ENCODE measurements around the gene POLR3H.

- TF ChIP-seq GATA2 (IDR thresholded peaks at IDR 0.05; ENCODE audit: low read depth, low read length) (no peak), GATA3 (IDR thresholded peaks at IDR 0.05; ENCODE audit: low read depth, low read length) (no peak)
Measured at GRCh38 chr22:41526226-41526829, 17.9 kb downstream of the POLR3H start.

Measured in SH-SY5Y (cell line).